ENCODE measurements around the gene EDIL3. TPM values are rescaled to one million over a fixed set of nuclear protein-coding genes. Genes with fewer than 3 reads are reported as not detected.

Gene EDIL3
- total and polyA plus RNA-seq, 2 donors (not counting 1 experiment from before 2014, with no cell fraction given): not detected

DNA sequence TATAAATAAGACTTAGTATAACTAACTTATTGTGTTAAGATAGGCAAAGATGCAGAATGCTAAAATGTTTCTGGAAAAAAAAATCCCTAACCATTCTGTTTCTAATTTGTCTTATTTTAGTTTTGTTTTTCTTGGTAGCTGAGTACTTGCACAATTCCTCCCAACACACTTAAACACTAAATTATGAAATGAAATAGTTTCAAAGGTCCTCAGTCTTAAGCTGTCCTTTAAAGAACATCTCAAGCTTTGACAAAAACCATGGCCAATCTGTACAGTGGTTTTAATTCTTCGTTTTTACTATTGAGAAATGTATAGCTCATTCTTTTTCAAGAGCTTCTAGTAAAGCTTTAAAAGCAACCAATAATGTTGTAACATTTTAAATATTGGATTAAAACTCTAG, 171.5 kb downstream of the EDIL3 start:
- Histone ChIP-seq H3K9ac (ENCODE audit: low read length) (no peak overlapping the region), H3K4me2 (replicated peaks; ENCODE audit: low read depth, low read length, poor library complexity, severe bottlenecking) (no peak overlapping the region), H3K9me3 (ENCODE audit: control extremely low read depth in 1 of 3, control insufficient read depth in 2 of 3, insufficient read depth in 1 of 3, low read length in 2 of 3) (no peaks in the 10 kb centered on the region), H3K4me3 (ENCODE audit: control extremely low read depth in 1 of 5, extremely low read depth in 1 of 5, insufficient read depth in 1 of 5, low read depth in 2 of 5, low read length in 4 of 5) (no peak overlapping the region), H3K36me3 (replicated peaks in 1 of 2; ENCODE audit: control extremely low read depth in 1 of 2, control insufficient read depth in 1 of 2, extremely low read depth in 1 of 2, insufficient read depth in 2 of 2, low read length in 1 of 2) (no peaks in the 10 kb centered on the region), H2AFZ (ENCODE audit: insufficient read depth, low read depth, low read length, poor library complexity, severe bottlenecking) (no peak overlapping the region), H3K4me1 (ENCODE audit: control insufficient read depth in 2 of 2, insufficient read depth in 2 of 2, low read length in 2 of 2) (no peaks in the 10 kb centered on the region), H3K27me3 (replicated peaks in 1 of 4; ENCODE audit: control extremely low read depth in 1 of 4, control insufficient read depth in 3 of 4, insufficient read depth in 4 of 4, low read length in 3 of 4) (no peaks in the 10 kb centered on the region), H3K79me2 (ENCODE audit: control insufficient read depth, insufficient read depth, low read length) (no peaks in the 10 kb centered on the region), H3K27ac (ENCODE audit: low read length in 2 of 2) (no peak overlapping the region), H4K20me1 (ENCODE audit: control insufficient read depth, insufficient read depth, low read length, poor library complexity, severe bottlenecking) (no peaks in the 10 kb centered on the region)
- intact Hi-C loops (cut with micrococcal nuclease): no loop called here
- Mint-ChIP-seq H3K4me1 (no peaks in the 10 kb centered on the region), H3K27ac (no peak overlapping the region), H3K27me3 (no peaks in the 10 kb centered on the region), H3K4me3 (no peak overlapping the region), H3K9me3 (ENCODE audit: insufficient read depth) (peaks cover 1% of the 10 kb centered on the region)
- CTCF ChIA-PET: no interaction called here
- WGBS (ENCODE audit: insufficient coverage): no CpG with 5 or more reads among the region's 1 CpG
- ATAC-seq (ENCODE audit: low read depth): no peak
- TF ChIP-seq, protein P1, sequence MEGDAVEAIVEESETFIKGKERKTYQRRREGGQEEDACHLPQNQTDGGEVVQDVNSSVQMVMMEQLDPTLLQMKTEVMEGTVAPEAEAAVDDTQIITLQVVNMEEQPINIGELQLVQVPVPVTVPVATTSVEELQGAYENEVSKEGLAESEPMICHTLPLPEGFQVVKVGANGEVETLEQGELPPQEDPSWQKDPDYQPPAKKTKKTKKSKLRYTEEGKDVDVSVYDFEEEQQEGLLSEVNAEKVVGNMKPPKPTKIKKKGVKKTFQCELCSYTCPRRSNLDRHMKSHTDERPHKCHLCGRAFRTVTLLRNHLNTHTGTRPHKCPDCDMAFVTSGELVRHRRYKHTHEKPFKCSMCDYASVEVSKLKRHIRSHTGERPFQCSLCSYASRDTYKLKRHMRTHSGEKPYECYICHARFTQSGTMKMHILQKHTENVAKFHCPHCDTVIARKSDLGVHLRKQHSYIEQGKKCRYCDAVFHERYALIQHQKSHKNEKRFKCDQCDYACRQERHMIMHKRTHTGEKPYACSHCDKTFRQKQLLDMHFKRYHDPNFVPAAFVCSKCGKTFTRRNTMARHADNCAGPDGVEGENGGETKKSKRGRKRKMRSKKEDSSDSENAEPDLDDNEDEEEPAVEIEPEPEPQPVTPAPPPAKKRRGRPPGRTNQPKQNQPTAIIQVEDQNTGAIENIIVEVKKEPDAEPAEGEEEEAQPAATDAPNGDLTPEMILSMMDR (IDR thresholded peaks at IDR 0.05): no peak
- no peak for TF ChIP-seq EZH2 (IDR thresholded peaks at IDR 0.05; ENCODE audit: borderline replicate concordance, insufficient read depth, low read depth, low read length, poor library complexity, severe bottlenecking)
- no peak for DNase-seq
- POLR2A ChIA-PET: no interaction called here

DNA sequence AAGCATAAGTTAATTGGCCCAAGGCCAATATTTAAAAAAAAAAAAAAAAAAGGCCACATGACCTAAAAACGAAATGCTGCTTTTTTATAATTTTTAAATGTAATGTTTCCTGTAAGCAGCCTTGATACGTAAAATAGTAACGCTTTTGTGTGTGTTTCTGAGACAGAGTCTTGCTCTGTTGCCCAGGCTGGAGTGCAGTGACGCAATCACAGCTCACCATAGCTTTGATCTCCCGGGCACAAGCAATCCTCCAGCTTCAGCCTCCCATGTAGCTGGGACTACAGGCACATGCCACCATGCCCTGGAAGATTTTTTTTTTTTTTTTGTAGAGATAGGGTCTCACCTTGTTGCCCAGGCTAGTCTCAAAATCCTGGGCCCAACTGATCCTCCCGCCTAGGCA, 179.9 kb downstream of the EDIL3 start:
- WGBS (ENCODE audit: insufficient coverage): no CpG with 5 or more reads among the region's 6 CpGs
- CTCF ChIA-PET: interaction anchor here (0.7 kb wide), 1 partner anchor 1368 kb away, joined by 3 read pairs; no protein-coding TSS in a partner anchor
- Histone ChIP-seq H3K27me3 (replicated peaks in 1 of 4; ENCODE audit: control extremely low read depth in 1 of 4, control insufficient read depth in 3 of 4, insufficient read depth in 4 of 4, low read length in 3 of 4) (no peaks in the 10 kb centered on the region), H3K79me2 (ENCODE audit: control insufficient read depth, insufficient read depth, low read length) (no peaks in the 10 kb centered on the region), H3K36me3 (replicated peaks in 1 of 2; ENCODE audit: control extremely low read depth in 1 of 2, control insufficient read depth in 1 of 2, extremely low read depth in 1 of 2, insufficient read depth in 2 of 2, low read length in 1 of 2) (no peaks in the 10 kb centered on the region), H3K4me3 (ENCODE audit: control extremely low read depth in 1 of 5, extremely low read depth in 1 of 5, insufficient read depth in 1 of 5, low read depth in 2 of 5, low read length in 4 of 5) (no peak overlapping the region), H3K9ac (ENCODE audit: low read length) (no peak overlapping the region), H4K20me1 (ENCODE audit: control insufficient read depth, insufficient read depth, low read length, poor library complexity, severe bottlenecking) (no peaks in the 10 kb centered on the region), H3K9me3 (ENCODE audit: control extremely low read depth in 1 of 3, control insufficient read depth in 2 of 3, insufficient read depth in 1 of 3, low read length in 2 of 3) (no peaks in the 10 kb centered on the region), H3K4me1 (ENCODE audit: control insufficient read depth in 2 of 2, insufficient read depth in 2 of 2, low read length in 2 of 2) (no peaks in the 10 kb centered on the region), H3K27ac (ENCODE audit: low read length in 2 of 2) (no peak overlapping the region), H2AFZ (ENCODE audit: insufficient read depth, low read depth, low read length, poor library complexity, severe bottlenecking) (no peak overlapping the region), H3K4me2 (replicated peaks; ENCODE audit: low read depth, low read length, poor library complexity, severe bottlenecking) (no peak overlapping the region)
- Mint-ChIP-seq H3K9me3 (ENCODE audit: insufficient read depth) (no peaks in the 10 kb centered on the region), H3K27ac (no peak overlapping the region), H3K4me1 (no peaks in the 10 kb centered on the region), H3K27me3 (no peaks in the 10 kb centered on the region), H3K4me3 (no peak overlapping the region)
- POLR2A ChIA-PET: no interaction called here
- no peak for ATAC-seq (ENCODE audit: low read depth)
- DNase-seq: no peak
- intact Hi-C loops (cut with micrococcal nuclease): no loop called here
- TF ChIP-seq EZH2 (IDR thresholded peaks at IDR 0.05; ENCODE audit: borderline replicate concordance, insufficient read depth, low read depth, low read length, poor library complexity, severe bottlenecking): no peak
- TF ChIP-seq, protein P1 (IDR thresholded peaks at IDR 0.05): no peak

All from B cell (primary cell).